ENCODE measurements around the gene NBEAL2.

- TF ChIP-seq ZBTB1 (tag by site-specific recombination; IDR thresholded peaks at IDR 0.05) (no peak), TCF7L2 (IDR thresholded peaks at IDR 0.05; ENCODE audit: borderline replicate concordance, low read depth, low read length) (no peak), ZNF248 (tag by site-specific recombination; IDR thresholded peaks at IDR 0.05) (no peak), ZSCAN5A (tag by site-specific recombination; IDR thresholded peaks at IDR 0.05) (no peak), ZNF24 (tag by site-specific recombination; IDR thresholded peaks at IDR 0.05) (no peak), CTCF (tag by site-specific recombination; IDR thresholded peaks at IDR 0.05) (no peak), GLI2 (tag by site-specific recombination; IDR thresholded peaks at IDR 0.05; ENCODE audit: borderline replicate concordance, low read depth) (no peak), ZNF239 (tag by site-specific recombination; IDR thresholded peaks at IDR 0.05) (no peak), KLF10 (tag by site-specific recombination; IDR thresholded peaks at IDR 0.05) (no peak)
Measured at GRCh38 chr3:46958467-46959160, 20.9 kb upstream of the NBEAL2 start.

Data from HEK293 (cell line).